GM21576 (cell line): ENCODE data around the gene SLC9B1.
A peak's percentile ranks its signal among the peaks of the same experiment; 100 is the strongest.
"Not testable (repeated sequence)": the region's sequence is repeated elsewhere in the genome, so short reads cannot be mapped to it uniquely, and the experiment has no call there.

Source experiments
- ATAC-seq: cut with Tn5 transposase; IDR thresholded peaks from one replicate; pipeline ENCODE4 v1.9.1; 2021; ENCODE audit warnings: mild to moderate bottlenecking, moderate library complexity; ENCODE audit not compliant: unreplicated experiment

Gene SLC9B1

DNA sequence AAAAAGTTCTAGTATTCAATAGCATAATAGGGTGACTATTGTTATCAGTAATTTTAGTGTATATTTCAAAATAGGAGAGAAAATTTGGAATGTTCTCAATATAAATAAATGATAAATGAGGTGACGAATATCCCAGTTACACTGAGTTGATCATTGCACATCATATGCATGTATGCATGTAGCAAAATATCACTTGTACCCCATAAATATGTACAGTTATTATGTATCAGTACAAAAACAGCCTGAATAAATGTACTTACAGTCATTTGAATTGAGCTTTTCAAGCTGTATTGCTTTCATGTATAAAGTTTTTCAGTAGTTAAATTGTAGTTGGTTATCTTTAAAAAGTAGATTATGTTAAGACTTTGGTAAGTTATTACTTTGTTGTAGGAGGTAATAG, 138.2 kb downstream of the SLC9B1 start:
- no peak for ATAC-seq

DNA sequence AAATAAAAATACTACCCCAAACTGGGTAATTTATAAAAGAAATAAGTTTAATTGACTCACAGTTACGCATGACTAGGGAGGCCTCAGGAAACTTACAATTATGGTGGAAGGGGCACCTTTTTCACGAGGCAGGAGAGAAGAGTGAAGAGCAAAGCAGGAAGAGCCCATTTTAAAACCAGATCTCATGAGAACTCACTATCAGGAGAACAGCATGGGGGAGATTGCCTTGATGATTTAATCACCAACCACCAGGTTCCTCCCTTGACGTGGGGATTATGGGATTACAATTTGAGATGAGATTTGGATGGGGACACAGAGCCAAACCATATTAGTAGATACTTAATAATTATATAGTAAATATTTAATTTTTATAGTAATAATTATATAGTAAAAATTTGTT, 140.6 kb downstream of the SLC9B1 start:
- ATAC-seq, result no peak

DNA sequence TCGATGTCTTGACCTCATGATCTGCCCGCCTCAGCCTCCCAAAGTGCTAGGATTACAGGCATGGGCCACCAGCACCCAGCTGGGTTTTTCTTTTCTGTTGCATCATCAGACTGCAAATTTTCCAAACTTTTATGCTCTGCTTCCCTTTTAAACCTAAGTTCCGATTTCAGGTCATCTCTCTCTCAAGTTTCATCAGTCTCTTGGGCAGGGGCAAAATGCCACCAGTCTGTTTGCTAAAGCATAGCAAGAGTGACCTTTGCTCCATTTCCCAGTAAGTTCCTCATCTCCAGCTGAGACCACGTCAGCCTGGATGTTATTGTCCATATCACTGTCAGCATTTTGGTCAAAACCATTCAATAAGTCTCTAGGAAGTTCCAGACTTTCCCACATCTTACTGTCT, 141.2 kb downstream of the SLC9B1 start:
- ATAC-seq, result not testable (repeated sequence)

DNA sequence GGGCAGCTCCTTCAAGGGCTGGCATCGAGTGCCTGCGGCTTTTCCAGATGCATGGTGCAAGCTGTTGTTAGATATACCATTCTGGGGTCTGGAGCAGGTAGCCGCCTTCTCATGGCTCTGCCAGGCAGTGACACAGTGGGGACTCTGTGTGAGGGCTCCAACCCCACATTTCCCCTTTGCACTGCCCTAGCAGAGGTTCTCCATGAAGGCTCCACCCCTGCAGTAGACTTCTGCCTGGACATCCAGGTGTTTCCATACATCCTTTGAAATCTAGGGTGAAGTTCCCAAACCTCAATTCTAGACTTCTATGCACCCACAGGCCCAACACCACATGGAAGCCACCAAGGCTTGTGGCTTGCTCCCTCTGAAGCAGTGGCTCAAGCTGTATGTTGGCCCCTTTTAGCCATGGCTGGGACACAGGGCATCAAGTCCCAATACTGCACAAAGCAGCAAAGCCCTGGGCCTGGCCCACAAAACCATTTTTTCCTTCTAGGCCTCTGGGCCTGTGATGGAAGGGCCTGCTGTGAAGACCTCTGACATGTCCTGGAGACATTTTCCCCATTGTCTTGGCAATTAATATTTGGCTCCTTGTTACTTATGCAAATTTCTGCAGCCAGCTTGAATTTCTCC, 141.9 kb downstream of the SLC9B1 start:
- not testable (repeated sequence) for ATAC-seq

DNA sequence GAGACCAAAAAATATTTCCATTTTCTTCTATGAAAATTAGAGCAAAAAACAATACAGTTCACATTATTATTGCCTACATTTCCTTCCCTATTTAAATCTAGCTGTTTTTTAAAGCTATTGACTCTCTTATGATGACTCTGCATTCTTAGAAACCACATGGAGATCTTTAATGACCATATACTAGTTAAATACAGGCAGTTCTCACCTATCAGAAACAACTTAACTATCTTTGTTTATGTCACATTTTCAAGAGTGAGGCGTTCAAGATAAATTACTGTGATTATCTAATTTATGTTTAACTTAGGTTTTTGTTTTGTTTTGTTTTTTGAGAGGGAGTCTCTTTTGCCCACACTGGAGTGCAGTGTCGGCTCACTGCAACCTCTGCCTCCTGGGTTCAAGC, 147.7 kb downstream of the SLC9B1 start:
- ATAC-seq, result no peak

DNA sequence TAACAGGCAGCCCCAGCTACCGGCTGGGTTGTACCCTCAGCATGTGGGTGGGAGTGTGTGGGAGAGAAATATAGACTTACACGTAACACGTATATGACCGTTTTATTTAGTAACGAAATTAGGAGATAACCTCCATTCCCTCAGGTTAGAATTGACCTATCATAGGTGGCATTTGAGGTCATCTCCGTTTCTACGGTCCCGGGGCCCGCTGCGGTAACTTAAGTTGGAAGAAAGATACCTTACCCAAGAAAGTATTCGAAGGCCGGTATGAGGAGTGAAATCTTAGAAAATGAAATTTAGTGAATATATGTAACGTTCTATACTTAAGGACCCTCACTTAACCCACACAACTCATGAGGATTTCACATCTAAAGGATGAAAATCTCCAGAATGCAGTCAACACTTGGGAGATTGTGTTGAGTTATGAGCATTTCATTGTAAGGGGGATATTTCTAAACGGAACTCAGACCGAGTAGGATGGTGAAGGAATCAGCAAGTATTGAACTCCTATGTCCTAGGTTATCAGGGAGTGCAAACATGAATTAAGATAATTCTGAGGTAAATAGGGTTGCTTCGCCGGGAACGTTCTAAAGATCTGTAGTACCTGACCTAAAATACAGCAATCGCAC, 149.8 kb downstream of the SLC9B1 start:
- ATAC-seq, result peak; percentile 20

DNA sequence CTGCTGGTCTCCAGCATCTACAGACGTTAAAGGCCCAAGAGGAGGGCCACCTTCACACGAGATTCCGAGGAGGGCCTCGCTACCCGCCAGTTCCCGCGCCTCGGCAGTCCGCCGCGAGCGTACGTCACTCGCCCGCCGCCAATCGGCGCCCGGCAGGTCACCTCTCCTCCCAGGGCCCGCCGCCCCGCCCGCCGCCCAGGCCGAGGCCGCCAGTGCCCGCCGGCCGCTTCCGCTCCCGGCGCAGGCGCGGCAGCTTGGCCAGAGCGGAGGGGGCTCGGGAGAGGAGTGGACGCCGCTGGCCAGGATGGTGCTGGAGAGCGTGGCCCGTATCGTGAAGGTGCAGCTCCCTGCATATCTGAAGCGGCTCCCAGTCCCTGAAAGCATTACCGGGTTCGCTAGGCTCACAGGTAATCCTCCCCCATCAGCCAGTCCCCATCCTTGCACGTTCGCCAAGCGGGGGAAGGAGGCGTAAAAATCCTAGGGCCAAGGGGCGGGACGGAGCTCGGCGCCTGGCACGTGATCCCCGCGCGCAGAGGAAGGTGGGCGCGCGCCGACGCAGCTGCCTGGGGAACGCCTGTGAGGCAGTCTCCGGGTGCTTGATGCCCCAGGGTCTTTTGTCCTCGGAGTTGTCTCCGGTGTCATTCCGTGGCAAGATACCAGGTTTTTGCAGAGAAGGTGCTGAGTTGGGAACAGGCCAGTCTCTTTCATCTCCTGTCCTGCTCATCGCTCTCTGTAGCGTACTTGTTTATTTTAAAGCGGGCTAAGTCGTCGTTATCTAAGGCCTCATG, 150.5 kb downstream of the SLC9B1 start, which contains the start of gene CISD2:
CISD2 (plus strand) TSS at position 212 of the 788 bp plus-strand sequence; CDS start at position 305, 93 bp downstream.
- ATAC-seq, result peak; percentile 83

DNA sequence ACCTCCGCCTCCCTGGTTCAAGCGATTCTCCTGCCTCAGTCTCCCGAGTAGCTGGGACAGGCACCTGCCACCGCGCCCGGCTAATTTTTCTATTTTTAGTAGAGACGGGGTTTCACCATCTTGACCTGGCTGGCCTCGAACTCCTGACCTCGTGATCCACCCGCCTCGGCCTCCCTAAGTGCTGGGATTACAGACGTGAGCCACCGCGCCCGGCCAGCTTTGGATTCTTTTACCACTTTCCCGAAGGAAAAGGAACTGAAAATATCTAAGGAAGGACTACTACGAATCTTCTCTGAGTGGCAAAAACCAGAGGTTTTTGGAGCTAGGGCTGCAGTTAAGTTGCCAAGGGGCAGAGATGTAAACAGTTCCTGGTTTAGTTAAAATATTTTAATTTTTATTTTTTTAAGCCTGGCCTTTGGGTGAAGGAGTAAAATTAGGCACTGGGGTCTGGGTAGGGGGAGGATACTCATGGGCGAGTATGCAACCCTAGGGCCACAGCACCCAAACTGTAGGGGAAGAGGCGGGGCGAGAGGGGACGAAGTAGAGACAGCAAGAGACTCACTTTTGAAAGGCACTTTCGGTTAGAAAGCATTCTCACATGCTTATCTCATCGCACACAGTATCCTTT, 151.2 kb downstream of the SLC9B1 start:
- ATAC-seq, result peak; percentile 46

DNA sequence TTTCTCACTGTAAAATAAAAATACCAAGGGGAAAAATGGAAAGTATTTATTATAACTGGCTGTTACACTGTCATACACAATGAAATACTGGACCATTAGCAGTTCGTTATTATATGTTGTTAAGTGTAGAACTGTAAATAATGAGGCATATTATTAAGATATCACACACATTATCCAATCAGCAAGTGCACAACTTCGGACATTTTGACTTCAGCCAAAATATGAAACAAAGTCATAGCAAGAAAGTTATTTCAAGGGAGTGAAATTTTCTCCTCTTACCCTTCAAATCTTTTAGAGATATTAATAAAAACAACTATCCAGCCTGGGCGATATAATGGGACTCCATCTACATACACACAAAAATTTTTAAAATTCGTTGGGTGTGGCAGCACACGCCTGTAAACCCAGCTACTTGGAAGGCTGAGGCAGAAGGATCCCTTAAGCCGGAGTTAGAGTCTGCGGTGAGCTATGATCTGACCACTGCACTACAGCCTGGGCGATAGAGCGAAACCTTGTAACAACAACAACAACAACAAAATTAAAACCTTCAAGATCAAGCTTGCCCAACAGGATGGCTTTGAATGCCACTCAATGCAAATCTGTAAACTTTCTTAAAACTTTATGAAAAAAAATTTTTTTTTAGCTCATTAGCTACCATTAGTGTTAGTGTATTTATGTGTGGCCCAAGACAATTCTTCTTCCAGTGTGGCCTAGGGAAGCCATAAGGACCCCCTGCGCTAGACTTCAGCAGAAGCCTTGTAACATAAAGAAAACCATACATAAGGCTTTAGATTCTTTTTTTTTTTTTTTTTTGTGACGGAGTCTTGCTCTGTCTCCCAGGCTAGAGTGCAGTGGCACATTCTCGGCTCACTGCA, 152.0 kb downstream of the SLC9B1 start:
- ATAC-seq, result no peak

DNA sequence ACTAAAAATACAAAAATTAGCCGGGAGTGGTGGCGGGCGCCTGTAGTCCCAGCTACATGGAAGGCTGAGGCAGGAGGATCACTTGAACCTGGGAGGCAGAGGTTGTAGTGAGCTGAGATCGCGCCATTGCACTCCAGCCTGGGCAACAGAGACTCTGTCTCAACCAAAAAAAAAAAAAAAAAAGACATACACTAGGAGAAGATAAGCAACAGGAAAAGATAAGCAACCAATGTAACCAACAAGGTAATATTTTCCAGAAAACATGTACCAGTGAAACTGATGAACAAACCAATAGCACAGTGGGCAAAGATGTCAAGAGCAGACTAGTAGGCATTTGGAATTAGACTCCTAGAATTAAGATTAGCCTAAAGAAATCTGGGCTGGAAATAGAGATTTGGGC, 154.2 kb downstream of the SLC9B1 start:
- ATAC-seq, result not testable (repeated sequence)

DNA sequence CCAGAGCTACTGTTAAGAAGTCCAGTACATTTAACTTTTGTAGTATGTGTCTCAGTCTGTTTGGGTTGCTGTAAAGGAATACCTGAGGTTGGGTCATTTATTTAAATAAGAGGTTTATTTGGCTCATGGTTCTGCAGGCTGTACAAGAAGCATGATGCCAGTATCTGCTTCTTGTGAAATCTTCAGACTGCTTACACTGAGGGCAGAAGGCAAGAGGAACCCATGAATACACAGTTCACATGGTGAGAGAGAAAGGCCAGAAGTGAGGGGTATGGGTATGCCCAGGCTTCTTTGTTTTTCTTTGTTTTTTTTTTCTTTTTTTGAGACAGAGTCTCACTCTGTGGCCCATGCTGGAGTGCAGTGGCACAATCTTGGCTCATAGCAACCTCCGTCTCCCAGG, 156.8 kb downstream of the SLC9B1 start:
- ATAC-seq, result no peak

DNA sequence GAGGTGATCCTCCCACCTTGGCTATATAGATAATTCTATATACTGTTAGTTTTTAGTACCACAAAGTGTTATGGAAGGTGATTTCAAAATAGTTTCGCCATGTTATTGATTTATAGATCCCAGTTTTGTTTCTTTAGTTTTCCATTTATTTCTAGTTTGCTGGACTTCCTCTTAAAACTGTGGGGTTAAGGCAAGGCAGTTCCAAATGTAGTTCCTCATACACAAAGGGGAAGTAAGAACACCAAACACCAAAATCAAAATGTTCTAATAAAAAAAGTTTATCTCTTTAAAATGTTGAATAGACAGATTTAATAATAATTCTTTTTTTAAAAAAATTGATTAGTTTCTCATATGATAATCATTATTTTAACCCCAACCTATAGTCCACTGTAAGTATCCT, 157.5 kb downstream of the SLC9B1 start:
- ATAC-seq, result no peak

DNA sequence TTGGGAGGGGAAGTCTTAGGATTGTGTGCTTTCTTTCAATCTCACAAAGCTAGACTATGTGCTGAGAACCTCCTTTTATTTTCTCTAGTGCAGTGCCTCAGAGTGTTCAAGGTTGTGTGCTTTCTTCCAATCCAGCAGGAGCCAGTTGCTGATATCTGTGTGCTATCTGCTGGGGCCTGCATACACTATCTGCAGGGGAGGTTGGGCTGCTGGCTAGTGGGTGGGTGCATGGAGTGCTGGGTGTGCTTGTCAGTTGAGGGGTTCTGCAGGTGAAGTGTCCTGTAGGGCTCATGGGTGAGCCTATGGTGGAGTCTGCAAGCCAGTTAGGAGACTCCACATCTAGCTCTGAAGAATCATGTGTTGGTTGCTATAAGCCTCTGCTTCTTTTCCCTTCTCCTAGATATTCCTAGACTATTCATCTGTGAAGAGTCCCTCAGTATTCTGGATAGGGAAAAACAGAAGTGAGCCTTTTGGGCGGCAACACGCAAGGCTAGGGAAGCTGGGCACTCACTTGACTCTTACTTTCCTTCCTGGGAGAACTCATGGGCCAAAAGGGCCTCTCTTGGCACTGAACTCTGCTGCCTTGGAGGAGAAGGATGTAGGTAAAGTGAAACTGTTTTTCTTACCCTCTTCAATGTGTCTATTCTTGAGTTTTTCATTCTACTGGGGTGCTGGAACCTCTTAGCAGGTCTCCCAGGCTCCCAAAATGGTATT, 158.7 kb downstream of the SLC9B1 start:
- no peak for ATAC-seq

DNA sequence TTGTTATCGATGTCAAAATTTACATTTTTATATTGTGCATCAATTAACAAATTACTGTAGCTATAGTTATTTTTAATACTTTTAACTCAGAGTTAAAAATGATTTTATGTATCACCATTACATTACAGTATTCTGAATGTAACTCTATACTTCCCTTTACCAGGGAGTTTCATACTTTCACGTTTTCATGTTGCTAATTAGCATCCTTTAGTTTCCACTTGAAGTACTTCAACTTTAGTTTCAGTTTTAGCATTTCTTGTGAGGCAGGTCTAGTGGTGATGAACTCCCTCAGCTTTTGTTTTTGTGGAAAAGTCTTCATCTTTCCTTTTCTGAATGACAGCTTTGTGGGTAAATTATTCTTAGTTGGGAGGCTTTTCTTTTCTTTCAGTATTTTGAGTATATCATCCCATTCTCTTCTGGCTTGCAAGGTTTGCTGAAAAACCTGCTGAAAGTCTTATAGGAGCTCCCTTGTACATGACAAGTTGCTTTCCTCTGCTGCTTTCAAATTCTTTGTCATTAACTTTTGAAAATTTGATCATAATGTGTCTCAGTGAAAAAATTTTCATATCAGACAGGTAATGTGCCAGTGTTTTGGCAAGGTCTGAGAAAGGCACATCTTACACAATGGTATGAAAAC, 160.6 kb downstream of the SLC9B1 start:
- no peak for ATAC-seq
